NCI-H510A treated with DMSO at 0.1 percent for 48 hours (cell line): ENCODE results near the gene NXF1.
"Not testable (repeated sequence)": the region's sequence is repeated elsewhere in the genome, so short reads cannot be mapped to it uniquely, and the experiment has no call there.

Experiments used
- DNase-seq: peaks from one replicate; lab custom pipeline; 2025; lab: John Stamatoyannopoulos, UW

The NXF1 gene

GRCh38 chr11:62832336-62833234 is 27.3 kb upstream of the NXF1 start, which contains the start of gene TEX54:
TSS of gene TEX54 (minus strand) at chr11:62832841.
- DNase-seq = no peak

GRCh38 chr11:62831520-62832335 is 26.5 kb upstream of the NXF1 start, which contains the start of gene STX5:
TSS of gene STX5 (minus strand) at chr11:62832051. CDS start at chr11:62831243, 808 bp downstream.
- peak; percentile 98 for DNase-seq

- DNase-seq = no peak
Observed at GRCh38 chr11:62830904-62831519, 25.8 kb upstream of the NXF1 start.

- not testable (repeated sequence) for DNase-seq
Observed at GRCh38 chr11:62828130-62828529, 22.9 kb upstream of the NXF1 start.

GRCh38 chr11:62823677-62824076 is 18.4 kb upstream of the NXF1 start:
- DNase-seq = no peak

GRCh38 chr11:62817129-62817528 is 11.9 kb upstream of the NXF1 start:
- DNase-seq = no peak

- DNase-seq = no peak
Observed at GRCh38 chr11:62816557-62816956, 11.3 kb upstream of the NXF1 start.

- DNase-seq = no peak
Observed at GRCh38 chr11:62811659-62812058, 6.4 kb upstream of the NXF1 start.

GRCh38 chr11:62810748-62811147 is 5.5 kb upstream of the NXF1 start:
- no peak for DNase-seq

GRCh38 chr11:62806611-62807121 is 1.4 kb upstream of the NXF1 start:
- no peak for DNase-seq

- DNase-seq = no peak
Observed at GRCh38 chr11:62805961-62806441, 761 bp upstream of the NXF1 start.

- no peak for DNase-seq
Observed at GRCh38 chr11:62804310-62805075, 747 bp downstream of the NXF1 start.

- no peak for DNase-seq
Observed at GRCh38 chr11:62801071-62801470, 4.2 kb downstream of the NXF1 start.

GRCh38 chr11:62799486-62799885 is 5.8 kb downstream of the NXF1 start:
- no peak for DNase-seq

GRCh38 chr11:62796281-62796680 is 9.0 kb downstream of the NXF1 start:
- DNase-seq = no peak

- no peak for DNase-seq
Observed at GRCh38 chr11:62794201-62794775, 11.0 kb downstream of the NXF1 start.

GRCh38 chr11:62792202-62792575 is 13.1 kb downstream of the NXF1 start:
- DNase-seq = no peak

- DNase-seq = peak; percentile 86
Observed at GRCh38 chr11:62791501-62792201, 13.6 kb downstream of the NXF1 start, which contains the start of gene TMEM223. TSS of gene TMEM223 (minus strand) at chr11:62792006. CDS start at chr11:62791994, 12 bp downstream.

GRCh38 chr11:62789576-62789975 is 15.7 kb downstream of the NXF1 start:
- no peak for DNase-seq

GRCh38 chr11:62788991-62789390 is 16.2 kb downstream of the NXF1 start:
- DNase-seq = no peak
